ENCODE data around the gene TESK2. TPM values are rescaled to one million over a fixed set of nuclear protein-coding genes. Genes with fewer than 3 reads are reported as not detected.

The TESK2 gene
- total RNA-seq, 1 donor from 2014 or later = 14.9 TPM

GRCh38 chr1:45379524-45379923 lies 111.4 kb downstream of the TESK2 start:
- TF ChIP-seq EZH2phosphoT487 (IDR thresholded peaks at IDR 0.05) = no peak
- no peak for TF ChIP-seq EZH2 (IDR thresholded peaks at IDR 0.05)
- TF ChIP-seq CTCF (IDR thresholded peaks at IDR 0.05) = no peak
- peaks cover 4% of the 10 kb centered on the region for H3K4me1 ChIP-seq
- Mint-ChIP-seq H3K9me3 (no peaks in the 10 kb centered on the region), H3K36me3 (no peaks in the 10 kb centered on the region), H3K27ac (no peak overlapping the region), H3K27me3 (ENCODE audit: insufficient read depth, low read depth) (peaks cover 4% of the 10 kb centered on the region), H3K4me1 (peaks cover 3% of the 10 kb centered on the region), H3K4me3 (no peak overlapping the region)
- no peaks in the 10 kb centered on the region for H3K9me3 ChIP-seq (ENCODE audit: low read depth)
- no peak for DNase-seq (ENCODE audit: low spot score)
- no peaks in the 10 kb centered on the region for H3K27me3 ChIP-seq
- H4K20me1 ChIP-seq (ENCODE audit: low read depth) = no peaks in the 10 kb centered on the region
- no peak overlapping the region for H3K9ac ChIP-seq
- no peak overlapping the region for H3K4me2 ChIP-seq
- H3K4me3 ChIP-seq = no peak overlapping the region
- no peaks in the 10 kb centered on the region for H3K36me3 ChIP-seq
- peaks cover 5% of the 10 kb centered on the region for H3F3A ChIP-seq (ENCODE audit: low read depth)
- no peak overlapping the region for H3K27ac ChIP-seq
- no peaks in the 10 kb centered on the region for H3K79me2 ChIP-seq (ENCODE audit: low read depth)
- no peak overlapping the region for H2AFZ ChIP-seq (replicated peaks)

DNA sequence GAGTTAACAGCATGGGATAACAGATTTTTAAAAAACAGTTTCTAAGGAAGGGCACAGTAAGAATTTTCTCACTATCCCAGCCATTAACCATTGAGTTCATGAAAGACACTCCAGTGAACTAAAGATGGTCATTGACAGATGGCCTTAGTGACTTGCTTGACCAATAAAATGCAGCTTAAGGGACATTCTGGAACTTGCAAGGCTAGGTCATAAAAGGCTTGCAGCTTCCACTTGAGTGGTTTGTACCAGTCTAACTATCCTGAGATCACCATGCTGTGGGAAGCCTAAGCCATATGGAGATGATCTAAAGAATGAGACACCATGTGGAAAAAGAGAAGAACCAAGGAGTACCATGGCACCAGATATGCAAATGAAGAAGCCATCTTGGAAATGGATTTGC lies 112.8 kb downstream of the TESK2 start:
- DNase-seq (ENCODE audit: low spot score) = no peak
- Histone ChIP-seq H3K27ac (no peak overlapping the region), H3K79me2 (ENCODE audit: low read depth) (no peaks in the 10 kb centered on the region), H2AFZ (replicated peaks) (no peak overlapping the region), H3F3A (ENCODE audit: low read depth) (peaks cover 14% of the 10 kb centered on the region), H3K27me3 (no peaks in the 10 kb centered on the region), H4K20me1 (ENCODE audit: low read depth) (peaks cover 3% of the 10 kb centered on the region), H3K36me3 (no peaks in the 10 kb centered on the region), H3K9ac (no peak overlapping the region), H3K4me3 (no peak overlapping the region), H3K4me1 (peaks cover 13% of the 10 kb centered on the region), H3K9me3 (ENCODE audit: low read depth) (no peaks in the 10 kb centered on the region), H3K4me2 (no peak overlapping the region)
- H3K36me3 Mint-ChIP-seq = no peaks in the 10 kb centered on the region
- TF ChIP-seq CTCF (IDR thresholded peaks at IDR 0.05) (no peak), EZH2phosphoT487 (IDR thresholded peaks at IDR 0.05) (no peak), EZH2 (IDR thresholded peaks at IDR 0.05) (no peak)
- H3K27me3 Mint-ChIP-seq (ENCODE audit: insufficient read depth, low read depth) = peaks cover 4% of the 10 kb centered on the region
- no peak overlapping the region for H3K4me3 Mint-ChIP-seq
- peaks cover 6% of the 10 kb centered on the region for H3K4me1 Mint-ChIP-seq
- H3K9me3 Mint-ChIP-seq = no peaks in the 10 kb centered on the region
- H3K27ac Mint-ChIP-seq = no peak overlapping the region

DNA sequence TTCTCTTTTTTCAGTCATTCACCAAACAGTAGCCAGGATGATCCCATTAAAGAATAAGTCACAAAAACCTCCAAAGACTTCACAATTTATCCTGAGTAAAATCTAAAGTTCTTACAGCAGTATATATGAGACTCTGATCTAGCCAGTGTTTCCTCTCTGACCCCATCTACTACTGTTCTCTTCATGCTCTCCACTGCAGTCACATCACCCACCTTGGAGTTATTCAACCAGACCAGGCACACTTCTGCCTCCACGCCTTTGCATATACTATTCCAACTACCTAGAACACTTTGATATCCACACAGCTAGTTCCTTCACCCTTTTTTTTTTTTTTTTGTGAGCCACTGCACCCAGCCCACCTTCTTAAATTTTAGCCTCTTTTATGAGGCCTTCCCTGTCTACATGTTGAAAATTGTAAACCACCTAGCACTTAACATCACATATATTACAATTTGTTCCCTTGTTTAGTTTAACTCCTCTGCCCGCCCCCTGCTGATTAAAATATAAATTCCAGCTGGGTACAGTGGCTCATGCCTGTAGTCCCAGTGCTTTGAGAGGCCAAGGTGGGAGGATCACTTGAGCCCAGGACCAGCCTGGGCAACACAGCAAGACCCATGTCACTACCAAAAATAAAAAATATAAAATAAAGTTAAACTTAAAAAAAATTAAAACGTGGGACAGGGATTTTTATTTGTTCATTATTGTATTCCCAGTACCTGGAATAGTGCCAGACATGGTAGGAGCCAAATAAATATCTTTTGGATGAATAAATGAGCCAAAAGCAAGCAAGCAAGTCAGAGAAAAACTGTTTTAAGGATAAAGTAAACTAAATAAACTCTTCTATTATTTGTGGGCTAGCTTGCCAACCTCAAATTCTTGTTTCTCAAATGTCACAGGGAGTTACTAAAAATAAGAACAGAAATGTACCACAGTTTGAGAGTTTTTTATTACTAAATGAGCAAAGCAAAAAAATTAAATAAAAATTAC lies 115.6 kb downstream of the TESK2 start:
- Histone ChIP-seq H3K4me2 (no peak overlapping the region), H2AFZ (replicated peaks) (no peak overlapping the region), H3K4me1 (peaks cover 13% of the 10 kb centered on the region), H3K79me2 (ENCODE audit: low read depth) (no peaks in the 10 kb centered on the region), H3K27me3 (no peaks in the 10 kb centered on the region), H3K9me3 (ENCODE audit: low read depth) (no peaks in the 10 kb centered on the region), H4K20me1 (ENCODE audit: low read depth) (peaks cover 3% of the 10 kb centered on the region), H3K36me3 (no peaks in the 10 kb centered on the region), H3F3A (ENCODE audit: low read depth) (peaks cover 14% of the 10 kb centered on the region), H3K4me3 (no peak overlapping the region), H3K27ac (no peak overlapping the region), H3K9ac (no peak overlapping the region)
- no peak overlapping the region for H3K4me3 Mint-ChIP-seq
- no peaks in the 10 kb centered on the region for H3K27me3 Mint-ChIP-seq (ENCODE audit: insufficient read depth, low read depth)
- H3K36me3 Mint-ChIP-seq = no peaks in the 10 kb centered on the region
- no peak for DNase-seq (ENCODE audit: low spot score)
- H3K4me1 Mint-ChIP-seq = peaks cover 3% of the 10 kb centered on the region
- no peaks in the 10 kb centered on the region for H3K9me3 Mint-ChIP-seq
- no peak overlapping the region for H3K27ac Mint-ChIP-seq
- TF ChIP-seq EZH2phosphoT487 (IDR thresholded peaks at IDR 0.05) = no peak
- TF ChIP-seq EZH2 (IDR thresholded peaks at IDR 0.05) = no peak
- TF ChIP-seq CTCF (IDR thresholded peaks at IDR 0.05) = no peak
